GDM1 (cell line): Measurements from ENCODE around the gene SLC25A12.
"Not testable (repeated sequence)": the region's sequence is repeated elsewhere in the genome, so short reads cannot be mapped to it uniquely, and the experiment has no call there.

Experiments used
- DNase-seq: peaks from one replicate; lab custom pipeline; 2025; lab: John Stamatoyannopoulos, UW

SLC25A12 gene

GRCh38 chr2:171824086-171824485 is 70.0 kb downstream of the SLC25A12 start:
- no peak for DNase-seq

GRCh38 chr2:171822525-171823322 is 71.3 kb downstream of the SLC25A12 start:
- DNase-seq, result no peak

GRCh38 chr2:171819453-171819852 is 74.6 kb downstream of the SLC25A12 start:
- no peak for DNase-seq

- DNase-seq, result no peak
Measured at GRCh38 chr2:171814883-171815282, 79.2 kb downstream of the SLC25A12 start.

- DNase-seq, result no peak
Measured at GRCh38 chr2:171814174-171814573, 79.9 kb downstream of the SLC25A12 start.

- DNase-seq, result no peak
Measured at GRCh38 chr2:171813729-171814128, 80.3 kb downstream of the SLC25A12 start.

- no peak for DNase-seq
Measured at GRCh38 chr2:171813126-171813525, 80.9 kb downstream of the SLC25A12 start.

GRCh38 chr2:171811245-171811628 is 82.8 kb downstream of the SLC25A12 start:
- peak; percentile 2 for DNase-seq

GRCh38 chr2:171810422-171811244 is 83.4 kb downstream of the SLC25A12 start:
- DNase-seq, result no peak

GRCh38 chr2:171808885-171809284 is 85.2 kb downstream of the SLC25A12 start:
- not testable (repeated sequence) for DNase-seq

GRCh38 chr2:171807831-171808393 is 86.1 kb downstream of the SLC25A12 start:
- no peak for DNase-seq

GRCh38 chr2:171807119-171807518 is 86.9 kb downstream of the SLC25A12 start:
- DNase-seq, result peak; percentile 6

- DNase-seq, result no peak
Measured at GRCh38 chr2:171804456-171804855, 89.6 kb downstream of the SLC25A12 start.

GRCh38 chr2:171803757-171804156 is 90.3 kb downstream of the SLC25A12 start:
- DNase-seq, result no peak

GRCh38 chr2:171800639-171801038 is 93.4 kb downstream of the SLC25A12 start:
- DNase-seq, result no peak

- peak; percentile 67 for DNase-seq
Measured at GRCh38 chr2:171798156-171798820, 95.8 kb downstream of the SLC25A12 start.

- DNase-seq, result no peak
Measured at GRCh38 chr2:171794918-171795317, 99.1 kb downstream of the SLC25A12 start.

GRCh38 chr2:171793691-171794678 is 100.1 kb downstream of the SLC25A12 start:
- DNase-seq, result peak; percentile 16

- DNase-seq, result no peak
Measured at GRCh38 chr2:171792886-171793580, 101.0 kb downstream of the SLC25A12 start.

GRCh38 chr2:171792157-171792556 is 101.9 kb downstream of the SLC25A12 start:
- DNase-seq, result no peak
